ENCODE data around the gene IGLL5. TPM values are rescaled to one million over a fixed set of nuclear protein-coding genes. Genes with fewer than 3 reads are reported as not detected.

Gene IGLL5
- total and polyA plus RNA-seq, 2 donors (not counting 3 experiments of a cell fraction or from before 2014, with no cell fraction given): not detected

DNA sequence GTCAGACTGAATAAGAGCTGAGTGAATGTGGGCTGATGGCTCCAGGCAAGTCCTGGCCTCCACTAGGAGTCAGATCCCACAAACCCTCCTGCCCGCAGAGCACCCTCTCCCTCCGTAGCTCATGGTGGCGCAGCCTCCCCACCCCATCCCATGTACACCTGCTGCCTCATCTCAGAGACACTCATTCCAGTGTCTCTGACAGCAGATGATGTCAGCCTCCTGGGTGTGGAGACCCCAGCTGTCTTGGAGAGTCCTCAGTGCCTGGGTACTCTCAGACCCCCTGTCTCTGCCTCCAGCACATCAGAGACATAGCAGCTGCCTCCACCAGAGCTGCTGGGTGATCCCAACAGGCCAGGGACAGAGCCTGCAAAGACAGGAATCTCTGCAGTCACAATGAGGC, 9.5 kb downstream of the IGLL5 start:
- Histone ChIP-seq H3K9ac (replicated peaks; ENCODE audit: extremely low read depth, insufficient read depth, low read length) (no peak overlapping the region), H3K27me3 (ENCODE audit: control insufficient read depth in 2 of 2, insufficient read depth in 2 of 2, low read length in 2 of 2) (peaks cover 0 to 7% of the 10 kb centered on the region in 2 experiments), H3K4me2 (ENCODE audit: insufficient read depth, low read length) (no peak overlapping the region), H2AFZ (ENCODE audit: low read depth, low read length) (no peak overlapping the region), H3K79me2 (ENCODE audit: control insufficient read depth, insufficient read depth, low read length) (no peaks in the 10 kb centered on the region), H3K9me3 (replicated peaks; ENCODE audit: control insufficient read depth, insufficient read depth, low read length) (no peaks in the 10 kb centered on the region), H3K36me3 (ENCODE audit: control insufficient read depth in 2 of 2, extremely low read depth in 1 of 2, insufficient read depth in 2 of 2, low read length in 2 of 2) (no peaks in the 10 kb centered on the region), H3K9me1 (replicated peaks; ENCODE audit: control insufficient read depth, extremely low read depth, insufficient read depth, low read length) (no peaks in the 10 kb centered on the region), H3K4me1 (ENCODE audit: control insufficient read depth, extremely low read depth, insufficient read depth, low read length) (no peaks in the 10 kb centered on the region), H3K27ac (ENCODE audit: insufficient read depth, low read depth, low read length) (no peak overlapping the region), H4K20me1 (replicated peaks; ENCODE audit: control insufficient read depth, extremely low read depth, insufficient read depth, low read length) (no peaks in the 10 kb centered on the region), H3K4me3 (replicated peaks in 1 of 3; ENCODE audit: insufficient read depth in 1 of 3, low read depth in 1 of 3, low read length in 3 of 3) (no peak overlapping the region)
- BruUV-seq (replicated peaks): no TSS peak
- CTCF ChIA-PET: interaction anchor here (0.9 kb wide), 1 partner anchor 13 kb away, joined by 6 read pairs; no protein-coding TSS in a partner anchor
- TF ChIP-seq POLR2AphosphoS5 (IDR thresholded peaks at IDR 0.05; ENCODE audit: insufficient read depth, low read depth, low read length) (no peak), GATA2 (IDR thresholded peaks at IDR 0.05; ENCODE audit: insufficient read depth, insufficient read length, low read depth, low read length) (no peak), FOS (IDR thresholded peaks at IDR 0.05; ENCODE audit: borderline replicate concordance, insufficient read depth, low read length) (no peak), JUN (IDR thresholded peaks at IDR 0.05; ENCODE audit: borderline replicate concordance, insufficient read depth, insufficient read length, low read depth) (no peak), MYC (IDR thresholded peaks at IDR 0.05; ENCODE audit: low read depth, low read length) (no peak), POLR2A (IDR thresholded peaks at IDR 0.05; ENCODE audit: low read depth, low read length) (no peak), EZH2 (IDR thresholded peaks at IDR 0.05; ENCODE audit: borderline replicate concordance, low read depth, low read length, severe bottlenecking) (no peak)
- TF ChIP-seq, protein P1, sequence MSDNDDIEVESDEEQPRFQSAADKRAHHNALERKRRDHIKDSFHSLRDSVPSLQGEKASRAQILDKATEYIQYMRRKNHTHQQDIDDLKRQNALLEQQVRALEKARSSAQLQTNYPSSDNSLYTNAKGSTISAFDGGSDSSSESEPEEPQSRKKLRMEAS (IDR thresholded peaks at IDR 0.05; ENCODE audit: insufficient read depth, insufficient read length): no peak
- TF ChIP-seq, protein P2, sequence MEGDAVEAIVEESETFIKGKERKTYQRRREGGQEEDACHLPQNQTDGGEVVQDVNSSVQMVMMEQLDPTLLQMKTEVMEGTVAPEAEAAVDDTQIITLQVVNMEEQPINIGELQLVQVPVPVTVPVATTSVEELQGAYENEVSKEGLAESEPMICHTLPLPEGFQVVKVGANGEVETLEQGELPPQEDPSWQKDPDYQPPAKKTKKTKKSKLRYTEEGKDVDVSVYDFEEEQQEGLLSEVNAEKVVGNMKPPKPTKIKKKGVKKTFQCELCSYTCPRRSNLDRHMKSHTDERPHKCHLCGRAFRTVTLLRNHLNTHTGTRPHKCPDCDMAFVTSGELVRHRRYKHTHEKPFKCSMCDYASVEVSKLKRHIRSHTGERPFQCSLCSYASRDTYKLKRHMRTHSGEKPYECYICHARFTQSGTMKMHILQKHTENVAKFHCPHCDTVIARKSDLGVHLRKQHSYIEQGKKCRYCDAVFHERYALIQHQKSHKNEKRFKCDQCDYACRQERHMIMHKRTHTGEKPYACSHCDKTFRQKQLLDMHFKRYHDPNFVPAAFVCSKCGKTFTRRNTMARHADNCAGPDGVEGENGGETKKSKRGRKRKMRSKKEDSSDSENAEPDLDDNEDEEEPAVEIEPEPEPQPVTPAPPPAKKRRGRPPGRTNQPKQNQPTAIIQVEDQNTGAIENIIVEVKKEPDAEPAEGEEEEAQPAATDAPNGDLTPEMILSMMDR (IDR thresholded peaks at IDR 0.05; ENCODE audit: extremely low read depth in 1 of 2, insufficient read depth in 1 of 2, low read depth in 1 of 2, low read length in 2 of 2): no peak
- dilution Hi-C loops (cut with MboI; ENCODE audit: extremely low pct_ligation_motif_present, low sequenced_read_pairs) (no loop called here), intact Hi-C loops (cut with micrococcal nuclease) (no loop called here)
- POLR2A ChIA-PET: no interaction called here
- DNase-seq (ENCODE audit: low read depth, low spot score) (no peak), FAIRE-seq (no peak)

All from endothelial cell of umbilical vein (primary cell).